Measurements from ENCODE around the gene MGST3.

The MGST3 gene

DNA sequence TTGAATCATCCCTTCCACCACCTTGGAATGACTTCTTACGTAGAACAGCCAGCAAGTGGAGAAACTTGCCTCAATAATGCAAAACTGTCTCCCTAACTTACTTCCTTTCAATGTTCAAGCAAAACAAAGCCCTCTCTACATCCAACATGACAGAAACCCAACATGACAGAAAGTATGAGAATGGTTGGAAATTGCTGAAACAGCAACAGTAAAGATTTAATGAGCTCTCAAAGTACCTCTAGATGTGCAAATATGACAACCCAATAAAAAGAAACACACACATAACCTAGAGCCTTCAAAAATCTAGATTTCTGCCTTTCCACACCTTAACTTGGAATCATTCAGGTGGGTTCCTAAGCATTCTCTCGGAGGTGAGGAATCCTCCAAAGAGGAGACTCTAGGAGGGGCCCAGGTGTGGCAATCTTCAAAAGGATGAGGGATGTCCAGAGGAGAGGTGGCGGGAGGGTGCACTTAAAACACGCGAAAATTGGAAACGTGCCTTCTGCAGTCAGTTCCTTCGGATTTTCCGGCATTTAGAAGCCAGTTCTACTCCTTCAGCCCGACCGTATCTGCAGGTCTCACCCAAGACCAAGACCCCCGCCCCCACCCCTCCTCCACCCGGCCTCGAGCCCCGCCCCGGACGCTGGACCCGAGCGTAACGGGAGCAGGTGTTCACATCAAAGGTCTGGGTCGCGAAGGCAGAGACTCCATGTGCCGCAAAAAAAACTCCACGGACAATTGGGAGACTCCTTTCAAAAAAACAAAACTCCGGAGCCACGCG, 996 bp upstream of the MGST3 start:
- Histone ChIP-seq H3K4me2 (ENCODE audit: low read depth, low read length, poor library complexity, severe bottlenecking) (peak overlapping the region; percentile 65), H3F3A (ENCODE audit: insufficient read depth) (peaks cover 11% of the 10 kb centered on the region; the same call in 1 of the 2 replicates), H3K27ac (ENCODE audit: low read depth, low read length) (peak overlapping the region; percentile 56; the same call in 1 of the 2 replicates), H3K9me2 (replicated peaks; ENCODE audit: insufficient read depth, low read length) (no peaks in the 10 kb centered on the region), H3K4me3 (ENCODE audit: insufficient read depth, low read length, poor library complexity, severe bottlenecking) (peak overlapping the region; percentile 68), H3K27me3 (ENCODE audit: low read length) (no peaks in the 10 kb centered on the region), H3K79me2 (ENCODE audit: insufficient read depth, low read length) (no peaks in the 10 kb centered on the region), H3K9ac (ENCODE audit: low read length) (peak overlapping the region; percentile 69), H3K36me3 (ENCODE audit: low read length) (no peaks in the 10 kb centered on the region), H4K20me1 (ENCODE audit: low read depth, low read length) (no peaks in the 10 kb centered on the region), H3K9me3 (ENCODE audit: insufficient read depth, low read length) (no peaks in the 10 kb centered on the region), H2AFZ (ENCODE audit: low read depth, low read length, severe bottlenecking) (peak overlapping the region; percentile 58)
- TF ChIP-seq EZH2phosphoT487 (conservative IDR thresholded peaks at IDR 0.05; ENCODE audit: low read length) = no peak
- TF ChIP-seq, protein P1, sequence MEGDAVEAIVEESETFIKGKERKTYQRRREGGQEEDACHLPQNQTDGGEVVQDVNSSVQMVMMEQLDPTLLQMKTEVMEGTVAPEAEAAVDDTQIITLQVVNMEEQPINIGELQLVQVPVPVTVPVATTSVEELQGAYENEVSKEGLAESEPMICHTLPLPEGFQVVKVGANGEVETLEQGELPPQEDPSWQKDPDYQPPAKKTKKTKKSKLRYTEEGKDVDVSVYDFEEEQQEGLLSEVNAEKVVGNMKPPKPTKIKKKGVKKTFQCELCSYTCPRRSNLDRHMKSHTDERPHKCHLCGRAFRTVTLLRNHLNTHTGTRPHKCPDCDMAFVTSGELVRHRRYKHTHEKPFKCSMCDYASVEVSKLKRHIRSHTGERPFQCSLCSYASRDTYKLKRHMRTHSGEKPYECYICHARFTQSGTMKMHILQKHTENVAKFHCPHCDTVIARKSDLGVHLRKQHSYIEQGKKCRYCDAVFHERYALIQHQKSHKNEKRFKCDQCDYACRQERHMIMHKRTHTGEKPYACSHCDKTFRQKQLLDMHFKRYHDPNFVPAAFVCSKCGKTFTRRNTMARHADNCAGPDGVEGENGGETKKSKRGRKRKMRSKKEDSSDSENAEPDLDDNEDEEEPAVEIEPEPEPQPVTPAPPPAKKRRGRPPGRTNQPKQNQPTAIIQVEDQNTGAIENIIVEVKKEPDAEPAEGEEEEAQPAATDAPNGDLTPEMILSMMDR (IDR thresholded peaks at IDR 0.05; ENCODE audit: insufficient read depth, low read length, poor library complexity, severe bottlenecking) = no peak

DNA sequence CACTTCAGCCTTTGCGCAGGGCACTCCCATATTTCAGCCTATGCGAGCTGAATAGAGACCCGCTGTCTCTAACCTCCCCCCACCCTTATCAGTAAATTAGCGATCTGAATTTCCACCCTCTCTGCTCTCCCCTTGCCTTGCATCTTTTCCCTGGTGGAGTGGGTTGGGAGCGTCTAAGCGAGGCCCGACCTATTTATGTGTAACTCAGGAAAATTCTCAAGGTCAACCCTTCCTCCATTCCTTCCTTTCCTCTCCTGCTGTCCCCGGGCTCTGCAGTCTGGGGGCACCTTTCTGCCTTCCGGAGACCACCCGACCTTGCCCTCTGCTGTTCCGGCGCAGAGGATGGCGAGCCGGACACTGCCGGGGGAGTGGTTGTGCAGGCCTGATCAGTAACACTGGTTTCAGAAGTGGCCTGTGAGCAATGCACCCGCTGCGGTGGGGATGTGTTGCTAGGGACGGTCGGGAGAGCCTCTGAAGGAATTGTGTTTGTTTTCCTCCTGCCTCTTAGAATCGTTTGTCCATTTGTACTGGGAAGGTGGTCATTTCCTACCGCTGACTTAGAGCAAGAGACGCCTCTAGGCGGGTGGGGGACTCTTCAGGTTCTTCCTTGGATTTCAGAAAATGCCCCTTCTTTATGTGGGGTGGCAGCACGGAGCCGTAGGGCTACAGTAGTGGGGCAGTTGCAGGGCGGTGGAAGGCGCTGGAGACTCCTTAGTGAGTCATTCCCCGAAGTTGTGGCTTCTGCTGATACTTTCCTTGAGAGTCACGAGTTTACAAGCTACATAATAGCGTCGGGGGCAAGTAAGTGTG, 513 bp downstream of the MGST3 start:
- peaks cover 11% of the 10 kb centered on the region; the same call in 1 of the 2 replicates for H3F3A ChIP-seq (ENCODE audit: insufficient read depth)
- no peaks in the 10 kb centered on the region for H3K36me3 ChIP-seq (ENCODE audit: low read length)
- peak overlapping the region; percentile 58 for H2AFZ ChIP-seq (ENCODE audit: low read depth, low read length, severe bottlenecking)
- H3K9me2 ChIP-seq (replicated peaks; ENCODE audit: insufficient read depth, low read length) = no peaks in the 10 kb centered on the region
- H3K9ac ChIP-seq (ENCODE audit: low read length) = peak overlapping the region; percentile 69
- no peaks in the 10 kb centered on the region for H3K9me3 ChIP-seq (ENCODE audit: insufficient read depth, low read length)
- H3K27ac ChIP-seq (ENCODE audit: low read depth, low read length) = no peak overlapping the region
- H3K79me2 ChIP-seq (ENCODE audit: insufficient read depth, low read length) = no peaks in the 10 kb centered on the region
- TF ChIP-seq EZH2phosphoT487 (conservative IDR thresholded peaks at IDR 0.05; ENCODE audit: low read length) = no peak
- TF ChIP-seq, protein P1 (IDR thresholded peaks at IDR 0.05; ENCODE audit: insufficient read depth, low read length, poor library complexity, severe bottlenecking) = no peak
- no peaks in the 10 kb centered on the region for H3K27me3 ChIP-seq (ENCODE audit: low read length)
- H4K20me1 ChIP-seq (ENCODE audit: low read depth, low read length) = no peaks in the 10 kb centered on the region
- H3K4me3 ChIP-seq (ENCODE audit: insufficient read depth, low read length, poor library complexity, severe bottlenecking) = peak overlapping the region; percentile 68
- peak overlapping the region; percentile 65 for H3K4me2 ChIP-seq (ENCODE audit: low read depth, low read length, poor library complexity, severe bottlenecking)

DNA sequence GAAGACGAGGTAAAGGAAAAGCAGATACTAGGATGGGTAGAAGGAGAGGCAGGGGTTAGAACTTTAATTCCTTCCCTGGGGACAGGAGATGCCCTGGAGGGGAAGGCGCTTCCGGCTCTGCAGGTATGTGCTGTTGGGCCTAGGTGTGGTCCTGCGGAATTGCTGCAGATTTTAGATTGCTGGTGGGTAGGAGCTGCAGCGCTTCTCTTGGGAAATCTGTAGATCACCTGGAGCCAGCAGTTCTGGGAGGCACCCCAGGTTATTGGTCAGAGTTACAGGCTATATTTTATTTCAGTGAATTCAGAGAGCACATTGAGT, 1.1 kb downstream of the MGST3 start:
- Histone ChIP-seq H3K36me3 (ENCODE audit: low read length) (no peaks in the 10 kb centered on the region), H3K4me3 (ENCODE audit: insufficient read depth, low read length, poor library complexity, severe bottlenecking) (no peak overlapping the region), H3K79me2 (ENCODE audit: insufficient read depth, low read length) (no peaks in the 10 kb centered on the region), H4K20me1 (ENCODE audit: low read depth, low read length) (no peaks in the 10 kb centered on the region), H3K27ac (ENCODE audit: low read depth, low read length) (no peak overlapping the region), H3F3A (ENCODE audit: insufficient read depth) (peaks cover 11% of the 10 kb centered on the region; the same call in 1 of the 2 replicates), H3K4me2 (ENCODE audit: low read depth, low read length, poor library complexity, severe bottlenecking) (peak overlapping the region; percentile 65), H3K9me3 (ENCODE audit: insufficient read depth, low read length) (no peaks in the 10 kb centered on the region), H3K27me3 (ENCODE audit: low read length) (no peaks in the 10 kb centered on the region), H3K9ac (ENCODE audit: low read length) (peak overlapping the region; percentile 69; the same call in 1 of the 2 replicates), H3K9me2 (replicated peaks; ENCODE audit: insufficient read depth, low read length) (no peaks in the 10 kb centered on the region), H2AFZ (ENCODE audit: low read depth, low read length, severe bottlenecking) (no peak overlapping the region)
- TF ChIP-seq, protein P1 (IDR thresholded peaks at IDR 0.05; ENCODE audit: insufficient read depth, low read length, poor library complexity, severe bottlenecking) = no peak
- TF ChIP-seq EZH2phosphoT487 (conservative IDR thresholded peaks at IDR 0.05; ENCODE audit: low read length) = no peak
